Activated T-cell treated with anti-CD3 and anti-CD28 coated beads, Interleukin-2, amount 50 U/mL, for 1 hour (primary cell): ENCODE measurements around the gene RPS6KC1.
"Not testable (repeated sequence)": the region's sequence is repeated elsewhere in the genome, so short reads cannot be mapped to it uniquely, and the experiment has no call there.

ENCODE experiments used
- DNase-seq: peaks from one replicate; pipeline ENCODE4 v3.0.0-alpha.2; 2020

Gene RPS6KC1

GRCh38 chr1:213297021-213297420, 246.0 kb downstream of the RPS6KC1 start:
- no peak for DNase-seq

DNA sequence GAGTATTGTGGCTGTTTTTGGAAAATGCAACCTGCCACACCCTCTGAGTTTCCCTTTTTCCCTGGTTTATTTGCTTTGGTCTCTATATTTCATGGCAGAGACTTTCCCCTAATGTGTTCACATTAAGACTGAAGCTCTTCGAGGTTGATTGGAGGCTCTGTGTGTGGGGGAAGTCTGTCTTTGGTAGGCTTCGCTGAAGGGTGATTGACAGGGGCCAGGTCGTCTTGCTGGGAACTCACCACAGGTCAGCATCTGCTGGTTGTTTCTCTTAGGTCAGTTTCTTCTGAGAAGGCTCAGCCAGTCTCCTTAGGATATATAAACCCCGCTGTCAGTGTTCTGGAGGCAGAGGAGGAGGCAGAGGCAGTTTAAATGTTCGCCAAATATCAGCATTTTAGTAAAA, 249.4 kb downstream of the RPS6KC1 start:
- no peak for DNase-seq

- DNase-seq: not testable (repeated sequence)
Observed at GRCh38 chr1:213301524-213301923, 250.5 kb downstream of the RPS6KC1 start.

DNA sequence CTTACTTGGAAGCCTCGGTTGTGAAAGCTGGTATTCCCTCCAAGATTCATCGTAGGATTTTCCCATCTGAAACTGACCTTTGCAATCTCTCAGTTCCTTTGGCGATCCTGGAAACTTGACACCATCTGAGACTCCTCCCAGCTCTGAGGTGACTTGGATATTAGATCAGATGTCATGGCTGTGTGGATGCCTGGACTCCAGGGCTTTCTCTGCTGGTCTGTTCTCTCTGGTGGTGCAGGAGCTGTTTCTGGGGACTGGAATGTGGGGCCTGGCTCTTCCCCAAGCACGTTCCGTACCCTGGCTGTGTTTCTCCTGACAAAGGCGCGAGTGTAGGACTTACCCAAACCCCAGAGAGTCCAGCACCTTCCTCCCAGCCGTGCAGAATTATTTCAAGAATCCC, 252.2 kb downstream of the RPS6KC1 start:
- DNase-seq: no peak

- no peak for DNase-seq
Observed at GRCh38 chr1:213315571-213315970, 264.5 kb downstream of the RPS6KC1 start.

DNA sequence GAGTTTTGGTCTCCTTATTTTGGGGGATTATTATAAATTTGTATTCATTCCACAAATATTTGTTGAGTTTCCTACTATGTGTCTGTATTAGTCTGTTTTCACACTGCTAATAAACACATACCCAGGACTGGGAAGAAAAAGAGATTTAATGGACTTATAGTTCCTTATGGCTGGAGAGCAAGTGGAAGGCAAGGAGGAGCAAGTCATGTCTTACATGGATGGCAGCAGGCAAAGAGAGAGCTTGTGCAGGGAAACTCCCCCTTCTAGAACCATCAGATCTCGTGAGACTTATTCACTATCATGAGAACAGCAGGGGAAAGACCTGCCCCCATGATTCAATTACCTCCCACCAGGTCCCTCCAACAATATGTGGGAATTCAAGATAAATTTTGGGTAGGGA, 267.4 kb downstream of the RPS6KC1 start:
- not testable (repeated sequence) for DNase-seq

- no peak for DNase-seq
Observed at GRCh38 chr1:213320191-213320870, 269.3 kb downstream of the RPS6KC1 start.
